HG03280 (cell line): ENCODE data around the gene MASP1.

ENCODE experiments used
- ATAC-seq: cut with Tn5 transposase; IDR thresholded peaks from one replicate; pipeline ENCODE4 v1.9.1; 2021; ENCODE audit warnings: mild to moderate bottlenecking, moderate library complexity; ENCODE audit not compliant: unreplicated experiment

The MASP1 gene

DNA sequence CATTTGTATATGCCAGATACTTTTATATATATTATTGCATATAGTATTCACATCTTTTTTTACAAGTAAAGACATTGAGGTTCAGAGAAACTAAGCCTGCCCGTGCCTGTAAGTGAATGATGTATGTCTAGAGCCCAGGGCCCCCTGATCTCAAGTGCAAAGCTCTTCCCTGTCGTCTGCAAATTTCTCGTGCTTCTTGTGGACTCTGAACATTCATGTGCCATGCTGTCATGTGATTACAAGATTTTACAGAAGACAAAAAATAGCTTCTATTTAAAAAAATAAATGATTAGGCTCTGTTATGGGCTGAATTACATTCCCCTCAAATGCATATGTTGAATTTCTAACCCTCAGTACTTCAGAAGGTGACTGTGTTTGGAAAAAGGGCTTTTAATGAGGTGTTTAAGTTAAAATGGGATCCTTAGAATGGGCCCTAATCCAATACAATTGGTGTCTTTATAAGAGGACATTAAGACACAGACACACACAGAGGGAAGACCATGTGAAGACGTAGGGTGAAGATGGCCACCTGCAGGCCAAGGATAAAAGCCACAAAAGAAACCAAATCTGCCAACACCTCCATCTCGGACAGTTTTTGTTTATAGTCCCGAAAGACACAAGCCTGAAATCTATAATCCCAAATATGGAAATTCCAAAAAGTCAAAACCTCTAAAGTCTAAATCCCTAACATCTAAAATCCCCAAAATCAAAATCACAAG, 3.9 kb upstream of the MASP1 start:
- no peak for ATAC-seq

DNA sequence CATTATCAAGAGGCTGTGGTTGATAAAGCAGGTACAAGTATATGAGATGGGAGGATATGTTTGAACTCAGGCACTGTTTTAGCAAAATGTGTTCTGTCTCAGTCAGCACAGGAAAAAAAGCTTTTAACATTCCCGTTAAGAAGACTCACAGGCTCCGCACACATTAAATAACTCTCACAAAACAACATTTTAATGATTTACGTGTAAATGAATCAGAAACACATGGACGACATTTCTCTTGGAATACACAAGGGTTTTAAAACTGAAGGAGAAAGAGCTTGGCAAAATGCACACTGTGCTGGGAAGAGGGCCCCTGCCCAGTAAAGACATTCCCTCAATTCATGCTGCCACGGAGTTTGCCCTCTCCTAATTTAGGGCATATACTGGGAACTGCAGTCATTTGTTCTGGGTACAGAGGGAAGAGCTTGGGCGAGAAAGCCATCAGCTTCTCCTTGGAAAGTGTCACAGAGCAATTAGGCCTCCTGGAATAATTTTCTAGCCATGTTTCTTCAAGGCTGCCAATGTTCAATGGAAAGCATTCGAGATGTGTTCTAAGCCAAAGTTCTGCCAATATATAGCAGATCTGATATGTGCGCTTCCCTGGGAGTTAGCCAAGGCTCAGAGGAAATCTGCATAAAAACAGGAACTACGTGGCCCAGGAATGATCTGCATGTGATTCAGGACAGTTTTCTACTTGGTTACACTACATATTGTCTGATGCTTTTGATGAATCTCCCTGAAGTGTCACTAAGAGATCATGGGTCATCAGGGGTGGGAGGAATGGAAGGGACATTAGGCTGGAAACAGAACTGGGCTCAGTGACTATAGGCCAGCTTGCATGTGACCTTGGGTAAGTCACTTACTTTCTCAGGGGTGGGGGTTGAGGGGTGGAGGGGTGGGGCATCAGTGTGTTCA, 2.2 kb upstream of the MASP1 start:
- ATAC-seq, result no peak

DNA sequence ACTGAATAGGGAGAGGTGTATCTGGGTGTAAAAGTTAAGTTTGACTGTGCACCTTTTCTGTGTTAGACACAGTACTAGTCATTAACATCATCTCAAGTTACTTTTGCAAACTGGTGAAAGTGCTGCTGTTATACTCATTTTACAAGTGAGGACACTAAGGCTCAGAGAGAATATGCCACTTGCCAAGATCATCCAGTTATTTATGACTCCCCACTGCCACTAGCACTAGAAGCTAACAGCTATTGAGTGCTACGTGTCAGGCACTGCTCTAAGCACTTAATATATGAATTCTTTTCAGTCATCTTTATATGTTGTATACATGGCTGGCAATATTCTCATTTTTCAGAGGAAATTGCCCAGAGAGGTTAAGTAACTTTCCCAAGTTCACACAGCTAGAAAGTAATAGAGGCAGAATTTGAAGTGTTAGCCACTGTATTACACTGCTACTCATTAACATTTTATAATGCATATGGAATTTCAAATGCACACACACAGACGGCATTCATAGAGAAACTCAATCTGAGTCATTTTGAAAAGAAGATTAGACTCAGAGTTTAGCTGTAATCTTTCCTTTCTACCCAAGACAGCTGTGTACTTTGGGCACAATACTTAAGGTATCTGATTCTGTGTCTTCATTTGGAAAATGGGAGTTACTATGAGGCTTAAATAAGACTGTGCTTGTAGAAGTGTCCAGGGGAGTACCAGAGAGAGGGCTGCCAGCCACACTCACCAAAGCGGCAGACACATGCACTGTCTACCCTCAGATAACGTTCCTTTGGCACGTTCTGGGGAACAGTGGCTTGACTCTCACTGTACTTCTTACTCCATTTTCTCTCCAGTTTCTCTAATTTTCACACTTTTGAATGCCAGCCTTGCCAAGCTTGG, 1.3 kb upstream of the MASP1 start:
- no peak for ATAC-seq

DNA sequence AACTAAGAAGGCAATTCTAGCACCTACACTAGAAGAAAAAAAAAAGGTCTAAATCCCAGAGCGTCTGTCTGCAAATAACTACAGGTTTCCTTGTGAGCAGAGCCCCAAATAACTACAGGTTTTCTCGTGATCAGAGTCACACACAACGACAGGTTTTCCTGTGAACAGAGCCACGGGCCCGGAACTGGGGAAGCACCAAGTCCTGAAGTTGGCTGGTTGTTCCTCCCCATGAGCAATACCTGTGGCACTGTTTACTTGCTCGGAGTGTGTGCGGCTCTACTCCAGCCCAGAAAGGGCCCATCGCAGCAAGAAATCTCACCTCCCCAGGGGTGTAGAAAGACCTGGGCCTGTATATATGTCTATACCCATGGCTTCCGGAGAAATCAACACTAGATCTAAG, 644 bp upstream of the MASP1 start:
- no peak for ATAC-seq

DNA sequence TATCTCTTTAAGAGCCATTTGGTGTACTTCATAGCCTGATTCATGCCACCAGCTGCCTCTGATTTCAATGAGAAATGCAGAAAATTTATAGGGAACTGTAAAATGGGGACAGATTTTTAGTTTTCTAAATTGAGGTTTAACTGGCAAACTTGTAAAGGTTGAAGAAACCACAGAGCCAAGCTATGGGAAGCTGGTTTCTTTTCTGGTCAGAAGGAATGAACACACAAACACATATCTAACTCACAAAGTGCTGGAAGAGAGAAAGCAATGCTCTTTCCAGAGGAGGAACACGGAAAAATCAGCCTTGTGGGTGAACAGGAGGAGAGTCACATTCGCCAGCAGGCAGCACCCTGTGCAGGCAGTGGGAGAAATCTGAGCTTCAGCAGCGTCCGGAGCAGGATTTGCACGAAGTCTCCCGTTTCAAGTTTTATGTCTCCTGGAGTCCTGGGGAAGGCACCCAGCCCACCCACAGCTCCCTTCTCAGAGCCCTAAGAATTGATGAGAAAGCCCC, 481 bp downstream of the MASP1 start:
- no peak for ATAC-seq

DNA sequence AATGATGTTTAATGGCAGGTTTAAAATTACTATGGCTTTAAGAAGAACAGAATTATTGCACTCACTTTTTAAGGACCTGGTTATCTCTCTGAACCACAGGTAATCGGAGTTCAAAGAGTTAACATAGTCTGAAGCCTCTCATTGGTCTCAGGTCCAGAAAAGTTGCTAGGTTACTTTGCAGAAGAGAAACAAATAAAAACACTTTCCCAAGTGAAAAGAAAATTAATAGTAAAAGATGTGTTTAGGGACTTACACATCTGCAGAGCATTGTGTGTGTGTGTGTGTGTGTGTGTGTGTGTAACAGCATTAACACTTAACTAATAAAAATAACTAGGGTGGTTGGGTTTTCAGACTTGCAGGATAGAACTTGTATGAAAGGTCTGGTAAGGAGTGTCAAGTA, 1.0 kb downstream of the MASP1 start:
- ATAC-seq, result no peak

DNA sequence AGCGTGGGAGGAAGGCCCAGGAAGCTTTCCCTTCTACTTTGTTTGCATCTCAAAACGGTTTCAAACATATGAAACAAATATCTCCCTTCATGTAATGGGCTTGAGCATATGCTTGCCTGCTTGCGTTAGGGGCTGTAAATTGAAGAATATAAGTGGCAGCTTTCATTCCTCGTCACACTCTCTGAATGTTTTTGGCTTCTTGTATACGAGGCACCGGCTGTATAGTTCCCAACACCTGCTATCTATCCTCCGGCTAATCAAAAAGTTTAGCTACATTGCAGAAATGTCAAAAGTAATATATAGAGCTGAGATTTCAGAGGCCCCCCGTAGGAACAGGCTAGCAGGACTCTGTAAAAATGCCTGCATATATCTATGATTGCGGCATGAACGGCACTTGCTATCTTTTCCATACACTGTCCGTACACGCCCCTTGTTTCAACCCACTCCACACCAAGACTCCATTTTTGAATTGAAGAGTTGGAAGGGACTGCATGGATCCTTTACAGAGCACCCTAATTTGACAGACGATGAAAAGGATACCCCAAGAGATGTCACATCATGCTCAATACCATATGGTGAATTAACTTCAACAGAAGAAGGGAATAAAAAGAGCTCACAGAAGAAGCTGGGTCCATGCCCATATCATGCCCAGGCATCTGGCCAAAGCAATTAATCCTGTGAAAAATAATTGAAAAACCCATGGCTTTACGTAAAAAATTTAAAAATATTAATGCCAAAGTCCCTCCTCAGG, 2.5 kb downstream of the MASP1 start:
- no peak for ATAC-seq

DNA sequence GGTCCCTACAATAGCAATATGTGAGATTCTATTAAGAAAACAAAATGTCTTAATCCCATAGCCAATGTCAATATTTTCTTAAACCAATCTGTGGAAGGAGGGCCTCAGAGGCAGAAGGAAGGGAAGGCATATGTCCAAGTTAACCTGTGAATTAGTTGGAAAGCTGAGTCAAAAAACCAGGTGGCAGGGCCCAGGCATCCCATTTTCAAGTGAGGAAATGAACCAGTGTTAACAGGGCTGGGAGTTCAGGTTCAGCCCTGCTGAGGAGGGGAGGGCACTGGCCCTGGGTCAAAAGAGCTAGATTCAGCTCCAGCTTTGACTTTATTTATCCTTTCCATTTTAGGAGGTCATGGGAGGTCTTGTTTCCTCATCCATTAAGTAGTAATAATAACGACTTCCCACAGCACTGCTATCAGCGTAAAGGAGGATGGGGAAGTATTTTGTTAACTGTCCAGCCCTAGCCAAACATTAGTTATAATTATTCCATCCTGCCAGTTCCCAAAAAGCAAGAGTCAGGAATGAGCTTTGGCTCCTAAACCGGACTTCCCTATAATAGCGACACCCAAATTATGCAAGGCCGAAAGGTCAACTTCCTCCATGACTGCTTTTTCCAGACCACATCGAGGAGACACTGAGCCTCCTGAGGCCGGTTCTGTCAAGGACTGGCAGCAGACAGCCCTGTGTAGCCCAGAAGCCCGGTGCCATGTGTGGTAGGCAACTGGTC, 3.2 kb downstream of the MASP1 start:
- no peak for ATAC-seq

DNA sequence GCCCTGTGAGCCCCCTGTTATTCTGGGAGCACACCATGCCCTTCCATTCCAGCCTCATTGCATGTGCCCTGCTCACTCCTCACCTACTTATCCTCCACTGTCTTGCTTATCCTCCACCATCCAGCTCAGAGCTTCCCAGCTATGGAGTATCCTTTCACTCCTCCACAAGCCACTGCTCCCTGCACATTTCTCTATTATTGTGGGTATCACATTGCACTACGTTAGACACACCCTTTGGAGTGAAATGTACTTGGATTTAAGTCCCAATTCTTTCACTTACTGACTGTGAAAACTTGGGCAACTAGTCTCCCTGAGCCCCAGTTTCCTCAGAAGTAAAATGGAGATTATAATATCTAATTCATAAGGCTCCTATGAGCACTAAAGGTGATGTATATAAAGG, 4.3 kb downstream of the MASP1 start:
- ATAC-seq, result no peak

DNA sequence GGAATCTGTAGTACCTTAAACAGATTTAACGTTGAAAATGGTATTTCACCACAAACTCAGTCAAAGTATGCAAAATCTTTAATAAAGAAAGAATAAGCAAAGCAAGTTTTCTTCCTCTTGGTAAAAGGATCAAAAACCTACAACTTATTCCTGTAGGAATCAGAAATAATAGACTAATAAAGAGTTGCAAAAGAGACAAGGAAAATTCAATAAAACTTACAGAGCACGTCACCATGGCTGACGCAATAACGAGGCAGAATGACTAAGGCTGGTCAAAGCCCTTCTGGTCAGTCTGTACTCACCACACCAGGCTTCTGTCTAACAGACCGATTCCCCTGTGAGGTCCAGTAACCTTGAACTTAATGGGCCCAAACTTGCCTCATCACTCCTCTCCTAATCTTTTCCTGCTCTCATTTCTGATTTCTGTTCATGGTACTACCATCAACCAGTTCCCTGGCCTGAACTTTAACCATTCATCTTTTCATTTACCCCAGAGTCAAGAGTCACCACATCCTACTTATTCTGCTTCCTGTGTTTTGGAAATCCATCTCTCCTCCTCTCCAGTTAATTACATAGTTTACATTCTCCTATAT, 5.0 kb downstream of the MASP1 start:
- ATAC-seq, result no peak

DNA sequence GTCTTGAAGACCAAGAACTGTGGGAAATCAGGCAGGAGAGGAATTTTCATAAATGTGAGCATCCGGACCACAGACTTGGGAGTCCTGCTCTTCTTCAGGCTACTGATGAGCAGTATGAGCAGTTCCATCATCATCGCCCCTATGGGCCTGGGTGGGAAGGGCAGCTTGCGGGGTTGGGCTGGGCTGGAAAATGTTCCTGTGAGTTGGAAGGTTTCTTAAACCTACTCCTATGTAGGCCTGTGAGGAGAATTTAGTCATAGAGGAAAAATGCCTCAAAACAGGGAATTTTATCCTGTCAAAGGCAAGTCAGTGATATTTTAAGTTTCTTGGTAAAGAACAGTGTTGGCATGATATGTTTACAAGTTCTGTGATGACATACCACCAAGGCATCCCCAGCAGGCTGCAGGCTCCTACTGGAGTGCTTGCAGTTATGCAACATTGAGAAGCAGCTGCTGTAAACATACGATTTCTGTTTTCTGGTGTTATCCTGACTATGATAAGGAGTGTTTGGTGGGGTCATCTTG, 10.3 kb downstream of the MASP1 start:
- ATAC-seq, result no peak

DNA sequence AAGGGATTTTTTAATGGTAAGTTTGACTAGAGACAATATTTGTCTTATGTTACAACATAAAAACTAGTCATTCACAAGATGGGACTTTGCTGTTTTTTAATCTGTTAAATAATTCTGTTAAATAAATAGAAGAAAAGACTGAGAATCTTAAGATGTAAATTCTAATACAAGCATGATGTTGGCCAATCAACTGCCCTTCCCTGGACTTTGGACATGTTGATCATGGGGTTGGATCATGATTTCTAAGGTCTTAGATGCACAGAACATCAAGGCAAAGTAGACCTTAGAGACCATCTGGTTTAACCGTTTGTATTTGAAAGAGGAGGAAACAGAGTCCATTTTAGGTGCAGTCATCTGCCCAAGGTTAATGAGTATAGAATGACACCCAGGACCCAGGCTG, 10.9 kb downstream of the MASP1 start:
- ATAC-seq, result no peak

DNA sequence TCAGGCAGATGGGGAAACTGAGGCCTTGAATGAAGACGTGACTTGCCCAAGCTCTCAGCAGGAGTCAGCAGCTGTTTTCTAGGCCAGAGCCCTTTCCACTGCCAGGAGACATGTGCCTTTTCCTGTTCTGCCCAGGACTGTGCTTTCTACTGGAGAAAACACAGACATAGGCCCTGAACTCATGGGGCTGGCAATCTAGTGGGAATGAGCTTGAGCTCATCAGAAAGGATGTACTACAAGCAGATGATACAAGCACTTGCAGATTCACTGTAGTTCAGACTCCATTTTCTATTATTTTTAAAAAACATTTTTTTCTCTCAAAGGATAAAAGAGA, 14.4 kb downstream of the MASP1 start:
- ATAC-seq, result no peak

DNA sequence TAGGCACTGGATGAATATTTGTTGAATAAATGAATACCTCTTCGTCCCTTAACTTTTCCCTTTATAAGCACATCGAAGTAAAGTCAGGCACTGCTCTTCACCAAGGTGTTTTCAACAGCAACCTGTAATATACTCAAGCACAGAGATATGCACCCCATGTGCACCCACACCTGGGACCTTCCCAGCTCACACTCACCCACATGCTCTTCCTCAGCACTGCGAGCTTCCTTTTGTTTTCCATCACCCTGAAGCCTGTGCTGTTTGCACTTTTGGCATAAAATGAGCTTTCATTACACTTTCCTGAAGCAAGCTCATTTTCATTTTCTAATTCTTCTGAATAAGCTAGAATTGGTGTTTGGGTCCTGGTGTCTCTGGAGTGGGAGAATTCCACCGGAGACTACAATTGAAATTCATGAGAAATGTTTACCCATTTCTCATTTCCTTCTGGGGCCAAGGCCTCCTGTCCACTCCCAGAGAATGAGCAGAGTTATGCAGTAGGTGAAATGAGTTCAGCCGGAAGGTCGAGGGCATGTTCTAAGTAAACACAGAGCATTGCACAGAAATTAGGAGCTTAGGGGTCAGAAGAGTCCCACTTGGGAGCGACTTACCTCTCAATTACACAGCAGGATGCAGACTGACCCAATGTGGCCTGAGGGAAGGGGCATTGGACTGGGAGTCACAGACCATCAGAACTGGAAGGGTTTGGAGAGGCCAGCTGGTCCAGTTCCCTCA, 15.0 kb downstream of the MASP1 start:
- no peak for ATAC-seq

DNA sequence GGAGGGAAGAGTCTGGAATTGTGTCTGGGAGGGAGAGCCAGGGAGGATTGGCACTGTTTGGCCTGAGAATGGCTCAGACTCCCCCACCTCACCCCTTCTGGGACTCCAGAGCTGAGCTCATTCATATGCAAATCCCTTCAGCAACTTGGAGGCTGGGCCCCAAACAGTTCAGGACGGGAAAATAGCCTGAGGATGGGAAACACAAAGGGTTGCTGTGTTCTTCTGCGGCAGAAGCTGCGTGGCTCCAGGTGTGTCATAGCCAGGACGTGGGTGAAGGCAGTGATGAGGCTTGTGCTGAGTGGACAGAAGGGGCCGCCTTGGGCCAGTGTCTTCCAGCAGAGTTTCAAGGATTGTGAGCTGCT, 16.6 kb downstream of the MASP1 start:
- no peak for ATAC-seq

DNA sequence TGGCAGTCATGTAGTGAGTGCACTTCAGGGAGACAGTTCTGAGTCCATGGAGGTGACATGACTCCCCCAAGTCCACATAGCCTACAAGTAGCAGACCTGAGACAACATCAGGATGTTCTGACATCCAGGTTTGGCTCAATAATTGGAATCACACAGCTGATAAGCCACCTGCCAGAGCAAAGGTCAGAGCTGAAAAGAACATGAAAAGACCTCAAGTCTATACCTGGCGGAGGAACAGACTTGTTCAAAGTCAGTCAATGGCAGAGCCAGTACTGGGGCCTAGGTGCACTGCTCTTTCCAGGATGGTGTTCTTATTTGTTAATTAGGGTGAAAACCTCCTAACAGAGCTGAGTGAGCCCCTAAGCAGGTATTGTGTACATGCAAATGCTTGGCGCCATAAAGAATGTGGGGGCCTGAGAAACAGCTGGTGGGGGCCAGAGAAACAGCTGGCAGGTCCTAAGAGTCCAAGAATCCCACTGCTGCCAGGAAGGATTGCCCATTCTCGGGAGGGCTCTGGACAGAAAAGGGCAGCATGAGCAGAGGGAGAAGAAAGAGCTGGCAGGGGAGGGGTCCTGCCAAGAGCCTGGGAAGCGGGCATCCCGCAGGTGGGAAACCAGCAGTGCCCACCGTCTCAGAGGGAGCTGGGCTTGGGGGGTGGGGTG, 17.1 kb downstream of the MASP1 start:
- no peak for ATAC-seq

DNA sequence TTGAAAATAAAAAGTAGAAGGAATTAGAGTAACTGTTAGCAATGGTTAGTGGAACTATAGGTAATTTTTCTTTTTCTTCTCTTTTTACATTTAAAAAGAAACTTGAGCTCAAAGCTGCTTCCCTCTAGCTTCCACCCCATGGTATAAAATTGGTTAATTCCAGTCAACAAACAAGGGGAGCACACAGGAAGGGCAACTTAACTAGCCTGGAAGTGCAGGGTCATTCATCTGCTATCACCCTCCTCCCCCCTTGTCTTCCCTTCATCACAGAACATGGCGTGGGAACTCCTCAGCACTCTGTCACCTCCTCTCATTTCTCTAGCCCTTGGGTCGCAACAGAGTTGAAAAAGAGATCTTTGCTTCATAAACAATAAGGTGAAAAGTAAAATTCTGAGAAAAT, 20.0 kb downstream of the MASP1 start:
- no peak for ATAC-seq

DNA sequence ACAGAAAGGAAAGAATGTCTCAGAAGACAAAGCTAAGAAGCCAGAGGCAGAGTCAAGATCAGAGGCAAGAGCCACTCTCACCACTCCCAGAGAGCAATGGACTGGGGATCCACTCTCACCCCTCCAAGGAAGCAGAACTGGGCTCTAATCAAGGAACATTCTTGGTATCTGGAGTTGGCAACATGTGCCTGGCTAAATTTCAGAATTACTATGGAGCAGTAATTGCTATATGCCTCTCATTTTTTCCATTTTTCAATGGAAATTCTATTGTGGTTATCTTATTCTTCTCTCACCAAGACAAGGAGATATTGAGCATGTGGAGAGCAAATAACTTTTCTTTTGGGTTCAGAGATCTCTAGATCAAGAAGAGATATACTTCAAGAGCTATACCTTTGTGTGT, 22.1 kb downstream of the MASP1 start:
- no peak for ATAC-seq
